ENCODE results near the gene RPL5.
A peak's percentile ranks its signal among the peaks of the same experiment; 100 is the strongest.

Gene RPL5

DNA sequence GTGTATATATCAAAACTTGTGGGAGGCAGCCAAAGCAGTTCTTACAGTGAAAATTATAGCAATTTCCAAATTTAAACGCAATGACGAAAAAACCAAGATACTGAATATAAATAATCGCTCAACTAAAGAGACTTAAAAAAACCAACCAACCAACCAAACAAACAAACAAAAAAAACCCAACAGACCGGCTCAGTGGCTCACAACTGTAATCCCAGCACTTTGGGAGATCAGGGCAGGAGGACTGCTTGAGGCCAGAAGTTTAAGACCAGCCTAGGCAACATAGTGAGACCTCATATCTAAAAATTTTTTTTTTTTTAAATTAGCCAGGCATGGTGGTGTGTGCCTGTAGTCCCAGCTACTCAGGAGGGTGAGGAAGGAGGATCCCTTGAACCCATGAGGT lies 23.4 kb downstream of the RPL5 start:
- no peak for DNase-seq (ENCODE audit: low read depth in 2 of 2)

GRCh38 chr1:92857817-92858216 lies 26.0 kb downstream of the RPL5 start:
- no peak for DNase-seq (ENCODE audit: low read depth in 2 of 2)

DNA sequence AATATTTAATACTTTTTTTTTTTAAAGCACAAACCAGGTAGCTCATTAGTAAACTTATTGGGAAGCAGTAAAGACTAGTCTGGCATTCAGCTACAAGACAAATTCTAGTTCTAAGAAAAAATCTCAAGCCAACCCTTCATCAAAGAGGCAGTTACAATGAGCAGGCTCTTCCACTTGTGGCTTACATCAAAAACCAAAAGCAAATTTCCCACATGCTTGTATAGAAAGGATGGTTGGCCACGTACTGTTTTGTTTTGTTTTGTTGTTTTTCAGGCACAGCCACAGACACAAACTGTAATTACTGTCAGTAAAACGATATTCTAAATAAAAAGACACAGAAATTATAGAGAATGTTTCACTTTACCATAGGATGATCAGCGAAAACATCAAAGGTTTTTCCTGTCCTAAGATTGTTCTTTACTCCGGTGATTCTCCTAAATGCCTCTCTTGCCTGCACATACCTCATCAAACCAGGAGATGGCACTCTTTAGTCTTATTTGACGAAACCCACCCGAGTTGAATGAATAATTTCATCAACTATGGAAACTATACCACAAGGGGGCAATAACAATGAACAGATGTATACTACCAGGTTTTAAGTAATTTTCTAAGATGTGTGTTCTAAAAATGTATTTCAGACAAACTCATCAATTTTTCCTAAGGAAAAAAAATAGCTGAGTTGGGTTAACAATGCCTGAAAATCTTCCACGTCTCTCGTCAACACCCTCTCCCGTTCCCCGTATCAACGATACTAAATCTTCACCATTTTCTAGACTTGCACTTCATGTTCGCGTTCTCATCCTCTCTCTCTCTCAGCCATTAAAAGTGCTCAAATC lies 26.9 kb downstream of the RPL5 start:
- DNase-seq (ENCODE audit: low read depth in 2 of 2): peak in 1 of 2 donors; percentile 7

DNA sequence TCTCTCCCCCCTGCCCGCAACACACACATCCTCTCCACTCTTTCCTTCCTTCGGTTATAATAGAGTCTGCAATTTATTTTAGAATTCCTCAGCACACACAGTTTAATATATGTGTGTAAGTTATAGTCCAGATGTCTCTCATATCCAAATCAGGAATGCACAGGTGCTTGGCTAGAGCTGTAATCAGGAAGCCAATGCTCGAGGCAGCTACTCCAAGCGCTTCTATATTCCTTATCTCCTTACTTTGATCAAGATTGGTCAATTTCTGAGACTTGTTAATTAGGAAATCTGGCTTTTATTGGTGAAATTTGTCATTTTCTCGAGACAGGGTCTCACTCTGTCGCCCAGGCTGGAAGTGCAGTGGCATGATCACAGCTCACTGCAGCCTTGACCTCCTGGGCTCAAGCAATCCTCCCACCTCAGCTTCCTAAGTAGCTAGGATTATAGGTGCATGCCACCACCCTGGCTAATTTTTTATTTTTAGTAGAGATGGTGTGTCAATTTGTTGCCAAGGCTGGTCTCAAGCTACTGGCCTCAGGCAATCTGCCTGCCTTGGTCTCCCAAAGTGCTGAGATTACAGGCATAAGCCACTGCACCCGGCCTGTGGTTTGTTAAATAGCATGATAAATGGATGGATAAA lies 27.7 kb downstream of the RPL5 start:
- DNase-seq (ENCODE audit: low read depth in 2 of 2): no peak

DNA sequence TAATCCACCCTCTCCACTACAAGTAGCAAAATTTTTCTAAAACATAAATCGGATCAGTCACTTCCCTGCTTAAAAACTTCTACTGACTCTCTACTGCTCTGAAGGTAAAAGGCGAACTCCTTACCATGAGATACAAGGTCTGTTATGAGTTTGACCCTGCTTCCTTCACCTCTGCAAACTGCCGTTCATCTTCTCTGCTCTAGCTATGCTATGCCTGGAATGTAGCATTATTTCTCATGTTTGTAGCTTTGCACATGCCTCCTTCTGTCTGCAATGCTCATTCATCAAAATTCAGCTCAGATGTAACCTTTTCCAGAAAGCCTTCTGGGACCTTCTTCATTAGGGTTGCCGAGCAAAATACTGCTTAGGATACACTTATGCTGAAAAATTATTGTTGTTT lies 30.8 kb downstream of the RPL5 start:
- no peak for DNase-seq (ENCODE audit: low read depth in 2 of 2)

DNA sequence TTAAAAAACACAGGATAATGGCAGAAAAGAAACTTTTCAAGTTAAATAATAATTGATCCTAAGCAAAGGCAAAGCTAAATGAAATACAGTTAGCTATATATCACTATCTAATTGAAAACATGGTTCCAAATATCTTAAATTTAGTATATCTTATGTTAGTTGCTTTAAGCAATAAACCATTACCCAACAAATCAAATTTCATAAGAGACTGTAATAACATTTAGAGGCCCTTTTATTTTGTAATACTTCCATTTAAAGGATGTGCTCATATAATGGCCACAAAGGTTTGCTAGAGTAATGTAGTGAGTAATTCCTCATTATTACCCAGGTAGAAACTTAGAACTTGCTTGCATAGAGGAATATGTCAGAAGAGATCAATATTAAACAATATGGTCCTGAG lies 32.3 kb downstream of the RPL5 start:
- no peak for DNase-seq (ENCODE audit: low read depth in 2 of 2)

GRCh38 chr1:92870591-92870990 lies 38.8 kb downstream of the RPL5 start:
- no peak for DNase-seq (ENCODE audit: low read depth in 2 of 2)

- DNase-seq (ENCODE audit: low read depth in 2 of 2): no peak
These were observed 40.9 kb downstream of the RPL5 start for GRCh38 chr1:92872719-92873118.

DNA sequence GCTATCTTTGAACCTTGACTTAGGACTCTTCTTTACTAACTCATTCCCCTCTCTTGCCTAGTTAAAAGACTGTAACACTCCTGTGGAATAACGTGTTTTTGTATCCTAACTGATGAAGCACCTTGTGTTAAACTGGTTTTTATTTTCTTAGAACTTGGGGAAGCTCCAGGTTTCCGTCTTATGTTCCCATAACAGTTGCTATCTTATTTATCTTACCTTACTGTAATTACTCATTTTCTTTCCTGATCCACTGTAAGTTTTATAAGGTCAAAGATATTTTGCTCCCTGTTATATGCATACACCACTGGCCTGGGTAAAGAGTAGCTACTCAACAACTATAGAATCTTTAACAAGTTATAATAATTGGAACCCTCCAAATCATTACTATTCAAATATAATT lies 43.1 kb downstream of the RPL5 start:
- DNase-seq (ENCODE audit: low read depth in 2 of 2): no peak

DNA sequence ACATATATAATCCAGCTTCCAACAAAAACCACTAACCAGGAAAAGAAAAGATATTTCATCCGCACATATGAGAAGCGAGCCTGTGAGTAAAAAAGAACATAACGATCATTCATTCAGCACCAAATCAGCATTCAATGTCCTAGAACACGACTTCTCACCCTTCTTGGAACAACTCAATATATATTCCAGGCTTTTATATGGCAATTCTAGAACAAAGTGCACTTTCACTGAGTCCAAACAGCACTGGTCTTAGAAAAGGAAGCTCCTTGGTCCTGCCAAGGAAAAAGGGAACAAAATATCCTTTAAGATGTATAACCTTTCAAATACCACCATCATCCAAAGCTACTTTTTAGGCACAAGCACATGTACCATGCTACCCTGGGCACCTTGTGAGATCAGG lies 44.5 kb downstream of the RPL5 start:
- no peak for DNase-seq (ENCODE audit: low read depth in 2 of 2)

DNA sequence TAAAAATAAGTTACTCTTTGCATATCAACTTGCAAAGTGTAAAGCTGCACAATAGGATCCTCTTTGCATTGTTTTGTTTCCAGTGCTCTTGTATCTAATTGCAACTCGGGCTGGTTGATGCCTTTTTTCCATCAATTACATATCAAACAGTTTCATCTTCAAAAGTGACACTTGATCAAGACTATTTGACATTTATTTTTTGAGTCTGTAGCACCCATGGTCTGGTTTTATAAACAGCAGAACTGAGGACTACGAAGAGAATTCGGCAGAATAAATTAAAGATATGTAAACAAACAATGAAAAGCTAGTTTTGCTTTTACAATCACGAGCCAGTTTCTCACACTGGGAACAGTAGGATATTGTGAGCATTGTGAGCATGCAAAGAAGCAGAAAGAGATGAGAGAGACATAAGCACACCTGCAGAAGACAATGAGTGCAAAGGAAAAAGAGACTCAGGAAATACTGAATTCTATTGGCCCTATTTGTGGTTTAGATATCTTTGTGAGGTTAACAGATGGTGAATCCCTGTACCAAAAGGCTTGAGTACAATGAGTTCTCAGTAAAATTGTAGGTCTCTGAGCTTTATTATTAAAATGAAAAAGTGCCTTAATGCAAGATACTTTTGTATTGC lies 45.4 kb downstream of the RPL5 start:
- no peak for DNase-seq (ENCODE audit: low read depth in 2 of 2)

DNA sequence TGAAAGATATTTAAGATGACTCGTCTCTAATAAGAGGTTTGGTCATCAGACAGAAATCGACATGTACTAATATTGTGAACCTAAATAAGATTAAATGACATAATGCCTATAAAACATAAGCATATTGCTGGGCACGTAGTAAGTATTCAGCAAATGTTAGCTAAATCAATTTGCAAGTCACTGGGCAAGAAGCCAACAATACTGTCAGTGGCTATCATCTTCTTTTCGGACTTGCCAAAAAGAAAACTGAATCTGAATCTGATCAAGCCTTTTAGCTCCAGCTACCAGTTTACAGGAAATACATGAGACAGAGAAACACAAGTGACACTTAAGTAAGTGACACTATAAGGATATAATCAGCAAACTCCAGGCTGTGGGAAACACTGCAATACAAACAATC lies 46.0 kb downstream of the RPL5 start:
- DNase-seq (ENCODE audit: low read depth in 2 of 2): no peak

GRCh38 chr1:92879316-92879968 lies 47.6 kb downstream of the RPL5 start:
- no peak for DNase-seq (ENCODE audit: low read depth in 2 of 2)

- DNase-seq (ENCODE audit: low read depth in 2 of 2): no peak
These were observed 49.6 kb downstream of the RPL5 start for GRCh38 chr1:92881391-92881790.

- DNase-seq (ENCODE audit: low read depth in 2 of 2): no peak
These were observed 51.0 kb downstream of the RPL5 start for GRCh38 chr1:92882819-92883218.

- no peak for DNase-seq (ENCODE audit: low read depth in 2 of 2)
These were observed 51.5 kb downstream of the RPL5 start for GRCh38 chr1:92883297-92883696.

DNA sequence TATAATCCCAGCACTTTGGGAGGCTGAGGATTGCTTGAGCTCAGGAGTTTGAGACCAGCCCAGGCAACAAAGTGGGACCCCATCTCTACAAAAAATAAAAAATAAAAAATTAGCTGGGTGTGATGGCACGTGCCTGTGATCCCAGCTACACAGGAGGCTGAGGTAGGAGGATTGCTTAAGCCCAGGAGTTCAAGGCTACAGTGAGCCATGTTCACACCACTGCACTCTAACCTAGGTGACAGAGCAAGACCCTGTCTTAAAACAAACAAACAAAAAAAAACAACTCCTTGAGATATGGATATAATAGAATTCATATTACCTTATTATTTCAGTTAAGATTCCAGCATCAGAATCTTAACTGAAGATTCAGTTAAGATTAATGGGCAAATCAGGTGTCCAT lies 52.4 kb downstream of the RPL5 start:
- DNase-seq (ENCODE audit: low read depth in 2 of 2): no peak

DNA sequence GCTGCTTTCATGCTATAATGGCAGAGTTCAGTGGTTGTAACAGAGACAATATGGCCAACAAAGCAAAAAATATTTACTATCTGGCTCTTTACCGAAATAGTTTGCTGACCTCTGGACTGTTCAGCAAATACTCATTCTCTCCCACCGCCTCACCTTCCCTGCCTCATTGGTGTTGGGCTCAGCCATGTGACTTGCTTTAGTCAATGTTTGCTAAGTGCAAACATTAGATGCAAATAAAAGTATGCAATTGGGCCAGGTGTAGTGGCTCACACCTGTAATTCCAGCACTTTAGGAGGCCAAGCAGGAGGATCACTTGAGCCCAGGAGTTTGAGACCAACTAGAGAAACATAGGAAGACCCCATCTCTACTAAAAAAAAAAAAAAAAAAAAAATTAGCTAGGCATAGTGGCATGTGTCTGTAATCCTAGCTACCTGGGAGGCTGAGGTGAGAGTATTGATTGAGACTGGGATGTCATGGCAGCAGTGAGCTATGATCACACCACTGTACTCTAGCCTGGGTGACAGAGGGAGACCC lies 55.1 kb downstream of the RPL5 start:
- no peak for DNase-seq (ENCODE audit: low read depth in 2 of 2)

DNA sequence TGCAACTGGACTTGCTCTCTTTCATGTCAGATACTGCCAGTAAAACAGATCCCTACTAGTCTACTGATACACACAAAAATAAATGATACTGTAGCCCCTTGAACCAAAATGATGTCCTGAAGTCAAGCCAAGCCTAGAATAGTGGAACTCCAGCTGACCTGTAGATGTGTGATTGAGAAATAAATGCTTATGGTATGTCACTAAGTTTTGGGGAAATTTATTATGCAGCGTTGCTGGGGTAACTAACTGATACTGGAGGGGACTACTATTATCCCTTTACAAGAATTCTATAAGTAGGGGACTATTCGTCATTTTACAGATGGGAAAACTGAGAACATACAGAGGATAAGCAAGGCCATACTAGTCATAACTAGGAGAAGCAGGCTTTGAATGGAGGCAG lies 55.6 kb downstream of the RPL5 start:
- no peak for DNase-seq (ENCODE audit: low read depth in 2 of 2)
